Urinary bladder (tissue), 4 donors: Measurements from ENCODE around the gene VAC14. TPM values are rescaled to one million over a fixed set of nuclear protein-coding genes. Genes with fewer than 3 reads are reported as not detected.

Experiments
- DNase-seq: peaks from one replicate; pipeline ENCODE4 v3.0.0-alpha.2; 2015; ENCODE audit errors: extremely low spot score
- H3K27ac ChIP-seq: one replicate; pipeline ENCODE4 v1.5.1; 2013; ENCODE audit warnings: low read depth, mild to moderate bottlenecking, moderate library complexity
- H3K36me3 ChIP-seq: one replicate; pipeline ENCODE4 v1.6.1; 2013; ENCODE audit warnings: mild to moderate bottlenecking, moderate library complexity; ENCODE audit not compliant: insufficient read depth
- H3K4me1 ChIP-seq: one replicate; pipeline ENCODE4 v1.6.1; 2013; ENCODE audit warnings: mild to moderate bottlenecking, moderate library complexity; ENCODE audit not compliant: insufficient read depth
- H3K4me3 ChIP-seq: one replicate; pipeline ENCODE4 v1.5.1; 2013; ENCODE audit warnings: low read depth, low read length
- WGBS: extraction: QIAGEN DNeasy Blood & Tissue Kit; methylation state at CpG from one replicate; pipeline ENCODE4 v1.1.7; 2013; 5-methylcytosine and 5-hydroxymethylcytosine counted together
- polyA plus RNA-seq: library from polyadenylated mRNA; stranded (reverse); fragments of 200-250 nt; gene quantifications from one replicate; pipeline ENCODE4 v1.2.3, GENCODE V29; 2013
- total RNA-seq: library from RNA; depleted of rRNA; stranded (reverse); fragments of >200 nt; gene quantifications from one replicate; pipeline ENCODE4 v1.2.3, GENCODE V29; 2014
- donor health status: healthy with polysubstance abuse.
- donor health status: healthy.

Gene VAC14
- total and polyA plus RNA-seq, 2 donors: 9.6 to 31.4 TPM

DNA sequence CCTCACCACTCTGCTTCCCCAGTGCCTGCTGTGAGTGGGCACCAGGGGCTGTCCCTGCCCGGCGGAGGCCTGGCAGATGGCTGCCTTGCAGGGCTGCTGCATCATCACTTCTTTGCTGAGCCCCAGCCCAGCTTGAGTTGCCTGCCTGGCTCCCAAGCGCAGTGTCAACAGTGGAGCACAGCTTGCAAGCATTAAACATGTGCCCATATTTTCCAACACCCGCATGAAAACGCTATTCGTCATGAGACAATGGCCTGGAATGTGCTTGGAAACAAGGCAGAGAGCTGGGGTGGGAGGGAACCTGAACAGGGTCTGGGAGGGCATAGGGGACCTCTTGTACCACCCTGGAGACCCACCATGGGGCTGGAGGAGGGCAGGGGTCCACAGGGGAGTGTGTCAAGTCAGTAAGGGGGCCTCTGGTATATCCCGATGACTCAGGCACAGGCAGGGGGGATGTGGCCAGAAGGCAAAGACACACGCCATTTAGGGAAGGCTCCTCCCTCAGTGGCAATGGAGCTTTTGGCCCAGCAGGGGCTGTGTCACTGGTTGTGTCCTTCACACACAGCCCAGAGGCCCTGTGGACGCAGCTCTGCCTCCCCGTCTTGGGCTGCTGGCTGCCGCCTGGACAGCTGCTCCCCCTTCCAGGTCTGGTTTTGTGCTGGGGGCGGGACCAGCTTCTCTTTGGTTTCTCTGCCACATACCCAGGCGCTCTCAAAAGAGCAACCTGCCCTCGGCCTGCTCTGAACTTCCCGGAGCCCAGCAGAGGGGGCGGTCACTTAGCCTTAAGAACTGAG, 97.7 kb downstream of the VAC14 start:
- no peak overlapping the region for H3K4me3 ChIP-seq
- H3K4me1 ChIP-seq: no peaks in the 10 kb centered on the region
- H3K36me3 ChIP-seq: no peaks in the 10 kb centered on the region
- H3K27ac ChIP-seq: peak overlapping the region; percentile 0
- no peak for DNase-seq
- 45% methylated on average over 16 of the region's 16 CpGs for WGBS

DNA sequence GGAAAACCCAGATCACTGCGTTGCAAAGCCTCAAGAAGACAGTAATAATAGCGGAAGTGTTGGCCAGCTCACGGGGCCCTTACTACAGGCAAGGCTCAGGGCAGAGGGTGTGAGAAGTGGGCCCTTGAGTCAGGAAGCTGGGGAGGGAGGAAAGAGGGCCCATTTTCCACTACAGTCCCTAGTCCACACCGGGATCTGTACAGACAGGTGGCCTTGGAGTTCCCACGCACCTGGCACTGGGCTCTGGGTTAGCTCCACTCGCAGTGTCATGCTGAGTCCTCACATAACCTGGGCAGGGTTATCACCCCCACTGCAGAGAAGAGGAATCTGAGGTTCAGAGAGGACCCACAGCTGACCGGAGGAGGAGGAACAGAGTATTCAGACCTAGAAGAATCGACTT, 98.3 kb downstream of the VAC14 start:
- 79% methylated on average over 8 of the region's 8 CpGs for WGBS
- Histone ChIP-seq H3K4me1 (no peaks in the 10 kb centered on the region), H3K4me3 (no peak overlapping the region), H3K27ac (peak overlapping the region; percentile 28), H3K36me3 (no peaks in the 10 kb centered on the region)
- DNase-seq: no peak

DNA sequence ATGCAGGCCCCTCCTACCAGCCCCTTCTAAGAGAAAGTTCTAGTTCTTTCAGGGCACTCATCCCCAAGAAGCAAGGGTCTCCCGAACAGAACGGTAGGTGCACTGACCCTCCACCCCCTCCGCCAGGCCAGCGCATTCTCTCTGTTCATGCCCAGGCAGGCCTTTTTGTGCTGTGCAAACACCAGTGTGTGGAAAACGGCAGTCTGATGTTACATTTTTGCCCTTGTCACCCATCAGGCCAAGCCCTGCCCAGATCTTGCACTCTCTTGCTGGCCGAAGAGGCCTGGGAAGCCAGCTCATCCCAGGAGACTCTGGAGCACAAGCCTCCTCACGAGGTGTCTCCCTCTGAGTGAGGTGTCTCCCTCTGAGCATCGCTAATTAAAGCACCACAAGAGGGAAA, 99.0 kb downstream of the VAC14 start:
- WGBS: 82% methylated on average over 8 of the region's 8 CpGs
- no peak overlapping the region for H3K4me3 ChIP-seq
- H3K27ac ChIP-seq: no peak overlapping the region
- no peak for DNase-seq
- no peaks in the 10 kb centered on the region for H3K36me3 ChIP-seq
- H3K4me1 ChIP-seq: no peaks in the 10 kb centered on the region

DNA sequence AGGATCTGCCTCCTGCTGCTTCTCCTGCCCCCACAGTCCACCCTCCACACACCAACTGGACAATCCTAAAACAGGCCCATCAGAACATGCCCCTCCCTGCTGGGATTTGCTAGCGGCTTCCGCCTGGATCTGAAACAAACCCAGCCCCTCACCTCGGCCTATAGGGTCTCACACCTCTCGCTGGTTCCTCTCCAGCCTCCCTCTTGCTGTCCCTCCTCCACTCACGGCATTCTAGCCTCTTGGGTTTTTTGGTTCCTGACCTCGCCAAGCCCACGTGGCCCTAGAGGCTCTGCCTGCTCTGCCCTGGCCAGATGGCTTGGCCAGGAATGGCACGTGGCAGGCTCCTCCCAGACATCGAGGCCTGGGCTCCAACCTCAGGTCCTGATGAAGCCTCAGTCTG, 99.4 kb downstream of the VAC14 start:
- no peak for DNase-seq
- no peaks in the 10 kb centered on the region for H3K36me3 ChIP-seq
- peak overlapping the region; percentile 69 for H3K27ac ChIP-seq
- WGBS: 77% methylated on average over 9 of the region's 9 CpGs
- no peaks in the 10 kb centered on the region for H3K4me1 ChIP-seq
- H3K4me3 ChIP-seq: no peak overlapping the region

DNA sequence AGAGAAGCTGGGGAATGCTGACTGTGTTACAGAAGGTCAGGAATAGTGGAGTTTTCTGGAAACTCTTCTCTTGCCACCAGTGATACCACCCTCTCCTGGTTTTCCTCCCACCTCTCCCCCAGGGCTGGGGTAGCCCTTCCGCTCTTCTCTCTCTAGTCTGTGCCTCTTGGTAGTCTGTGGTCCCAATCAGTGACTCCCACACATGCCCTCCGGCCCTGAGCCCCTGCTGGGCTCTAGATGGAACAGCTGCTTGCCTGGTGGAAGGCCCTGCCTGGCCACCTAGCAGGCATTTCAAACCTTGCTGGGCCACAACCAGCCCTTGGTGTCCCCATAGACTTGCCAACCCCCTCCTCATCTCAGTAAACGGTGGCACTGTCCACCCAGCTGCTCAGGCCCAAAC, 99.9 kb downstream of the VAC14 start:
- Histone ChIP-seq H3K4me3 (no peak overlapping the region), H3K27ac (peak overlapping the region; percentile 69), H3K36me3 (no peaks in the 10 kb centered on the region), H3K4me1 (no peaks in the 10 kb centered on the region)
- 78% methylated on average over 3 of the region's 3 CpGs for WGBS
- DNase-seq: no peak

DNA sequence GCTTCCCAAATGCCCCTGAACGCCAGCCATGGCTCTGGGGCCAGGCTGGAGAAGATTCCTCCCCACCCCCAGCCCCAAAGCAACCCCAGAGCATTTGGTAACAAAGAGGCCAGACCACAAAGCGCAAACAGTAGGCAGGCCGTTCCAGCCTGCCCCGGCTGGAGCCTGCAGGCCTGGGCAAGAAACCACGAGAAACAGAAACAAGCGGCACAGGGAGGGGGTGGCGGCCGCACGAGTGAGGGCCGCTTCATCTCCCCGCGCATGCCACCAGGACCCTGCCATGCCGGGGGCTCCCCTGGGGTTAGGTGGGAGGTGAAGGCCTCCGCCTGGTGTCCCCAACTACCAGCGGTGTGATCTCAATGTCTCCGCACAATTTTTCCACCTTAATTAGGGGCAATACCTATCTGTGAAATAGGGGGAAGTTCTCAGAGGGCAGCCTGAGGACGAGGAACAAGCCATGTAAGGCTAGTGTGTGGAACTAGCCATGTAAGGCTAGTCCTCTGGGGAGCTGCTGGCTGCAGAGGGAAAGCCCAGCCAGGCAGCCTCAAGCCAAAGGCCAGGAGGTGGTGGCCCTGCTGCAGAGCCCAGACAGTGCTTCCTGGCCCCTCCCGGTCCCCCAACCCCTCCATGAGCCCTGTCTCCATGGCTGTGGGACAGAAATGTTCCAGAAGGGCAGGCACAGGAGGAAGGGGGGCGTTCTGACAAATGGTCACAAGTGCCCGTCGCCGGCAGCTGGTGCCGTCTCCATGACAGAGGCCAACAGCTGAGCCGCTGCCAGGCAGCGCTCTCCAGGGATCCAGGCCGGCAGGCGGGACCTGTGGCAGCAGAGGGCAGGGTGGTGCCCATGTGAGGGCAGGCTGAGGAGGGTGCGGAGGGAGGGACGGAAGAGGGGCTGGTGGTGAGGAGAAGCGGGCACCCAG, 100.6 kb downstream of the VAC14 start:
- no peaks in the 10 kb centered on the region for H3K4me1 ChIP-seq
- no peaks in the 10 kb centered on the region for H3K36me3 ChIP-seq
- no peak for DNase-seq
- WGBS: 77% methylated on average over 30 of the region's 30 CpGs
- H3K27ac ChIP-seq: peak overlapping the region; percentile 69
- H3K4me3 ChIP-seq: no peak overlapping the region

DNA sequence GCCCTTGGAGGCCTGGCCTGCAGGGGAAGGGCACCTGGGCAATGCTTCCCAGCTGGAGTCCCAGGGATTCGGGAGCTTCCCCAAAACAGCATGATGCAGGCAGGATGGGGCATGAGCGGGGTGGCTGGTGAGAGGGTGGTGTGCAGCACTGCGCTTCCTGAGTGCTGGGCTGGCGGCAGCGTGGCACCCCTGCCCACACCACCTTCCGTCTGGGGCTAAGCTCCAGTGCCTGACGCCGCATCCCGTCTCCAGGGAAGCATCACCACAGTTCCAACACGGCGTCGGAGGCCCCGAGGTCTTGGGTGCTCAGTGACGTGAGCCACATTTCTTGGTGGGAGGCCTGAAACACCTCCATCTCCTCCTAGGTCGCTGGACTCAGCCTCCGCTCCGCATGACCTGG, 101.3 kb downstream of the VAC14 start:
- DNase-seq: no peak
- WGBS: 86% methylated on average over 17 of the region's 17 CpGs
- Histone ChIP-seq H3K27ac (peak overlapping the region; percentile 40), H3K36me3 (no peaks in the 10 kb centered on the region), H3K4me3 (no peak overlapping the region), H3K4me1 (no peaks in the 10 kb centered on the region)

DNA sequence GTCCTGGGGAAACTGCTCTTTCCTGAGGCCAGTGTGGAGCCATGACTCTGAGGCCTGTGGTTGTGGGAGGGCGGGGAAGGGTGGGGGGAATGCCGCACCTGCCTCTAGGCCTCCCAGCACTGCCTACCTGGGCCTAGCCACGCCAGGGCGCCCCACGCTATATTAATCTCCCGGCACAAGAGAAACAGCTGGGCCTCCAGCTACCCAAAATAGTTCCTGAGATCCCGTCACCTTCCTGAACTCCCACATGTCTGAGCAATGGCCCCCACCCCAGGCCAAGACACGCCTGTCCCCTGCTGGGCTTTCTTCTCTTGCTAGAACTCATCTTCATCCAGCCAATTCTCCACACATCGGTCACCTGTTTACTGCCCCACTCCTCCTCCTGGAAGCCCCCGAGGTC, 102.1 kb downstream of the VAC14 start:
- DNase-seq: no peak
- Histone ChIP-seq H3K4me1 (no peaks in the 10 kb centered on the region), H3K27ac (no peak overlapping the region), H3K36me3 (no peaks in the 10 kb centered on the region), H3K4me3 (no peak overlapping the region)
- 90% methylated on average over 10 of the region's 10 CpGs for WGBS

DNA sequence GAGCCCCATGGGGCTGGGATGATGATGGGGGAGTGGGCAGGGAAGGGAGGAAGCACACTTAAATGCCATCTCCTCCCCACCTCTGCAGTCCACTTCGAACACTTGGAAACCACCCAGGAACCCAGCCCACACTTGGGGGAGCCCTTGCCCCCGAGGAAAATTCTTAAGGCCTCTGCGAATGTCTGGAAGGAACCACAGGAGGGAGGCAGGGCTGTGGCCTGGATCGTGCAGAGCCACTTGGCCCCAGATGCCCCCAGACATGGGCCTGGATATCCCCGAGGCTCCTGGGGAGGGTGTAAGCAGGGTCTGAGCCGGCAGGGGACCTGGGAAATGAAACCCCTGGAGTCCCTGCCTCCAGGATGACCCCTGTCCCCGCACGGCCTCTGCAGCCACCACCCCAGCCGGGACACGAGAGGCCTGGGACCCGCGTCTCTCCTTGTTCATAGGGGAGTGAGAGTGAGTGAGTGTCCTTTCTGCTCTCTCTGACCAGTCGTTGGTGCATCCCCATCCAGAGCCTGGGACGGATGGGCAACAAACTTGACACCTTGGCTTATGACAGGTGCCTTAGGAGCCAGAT, 103.3 kb downstream of the VAC14 start:
- H3K4me1 ChIP-seq: no peaks in the 10 kb centered on the region
- no peaks in the 10 kb centered on the region for H3K36me3 ChIP-seq
- 54% methylated on average over 14 of the region's 14 CpGs for WGBS
- no peak overlapping the region for H3K4me3 ChIP-seq
- no peak for DNase-seq
- peak overlapping the region; percentile 84 for H3K27ac ChIP-seq

DNA sequence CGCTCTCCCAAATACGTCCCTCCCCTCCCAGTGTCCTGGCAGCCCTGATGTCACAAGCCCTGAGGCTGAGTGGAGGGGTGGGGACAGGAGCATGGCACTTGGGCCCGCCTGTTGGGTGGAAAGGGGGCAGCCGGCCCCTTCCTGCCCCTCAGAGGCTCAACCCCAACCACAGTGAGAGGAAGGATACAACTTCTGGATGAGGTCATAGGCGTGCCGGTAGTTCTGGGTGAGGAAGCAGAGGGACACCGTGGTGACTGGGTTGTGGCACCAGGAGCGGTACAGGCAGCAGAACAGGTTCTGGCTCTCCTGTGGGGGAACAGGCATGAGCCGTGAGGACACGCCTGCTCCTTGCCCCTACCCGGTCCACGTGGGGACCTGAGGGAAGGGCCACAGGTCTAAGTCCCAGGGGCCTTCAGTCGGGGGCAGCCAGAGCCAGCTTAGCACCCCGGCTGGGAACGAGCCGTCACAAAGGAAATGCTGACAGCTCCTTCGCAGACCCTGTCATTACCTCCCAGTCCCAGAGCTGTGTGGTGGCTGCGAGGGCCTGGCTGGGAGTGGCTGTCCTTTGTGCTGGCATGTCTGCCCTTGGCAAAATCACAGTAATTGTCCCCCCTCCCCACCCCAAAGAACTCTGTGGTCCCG, 103.9 kb downstream of the VAC14 start:
- Histone ChIP-seq H3K27ac (peak overlapping the region; percentile 84), H3K4me1 (no peaks in the 10 kb centered on the region), H3K36me3 (no peaks in the 10 kb centered on the region), H3K4me3 (no peak overlapping the region)
- DNase-seq: no peak
- WGBS: 69% methylated on average over 19 of the region's 19 CpGs

DNA sequence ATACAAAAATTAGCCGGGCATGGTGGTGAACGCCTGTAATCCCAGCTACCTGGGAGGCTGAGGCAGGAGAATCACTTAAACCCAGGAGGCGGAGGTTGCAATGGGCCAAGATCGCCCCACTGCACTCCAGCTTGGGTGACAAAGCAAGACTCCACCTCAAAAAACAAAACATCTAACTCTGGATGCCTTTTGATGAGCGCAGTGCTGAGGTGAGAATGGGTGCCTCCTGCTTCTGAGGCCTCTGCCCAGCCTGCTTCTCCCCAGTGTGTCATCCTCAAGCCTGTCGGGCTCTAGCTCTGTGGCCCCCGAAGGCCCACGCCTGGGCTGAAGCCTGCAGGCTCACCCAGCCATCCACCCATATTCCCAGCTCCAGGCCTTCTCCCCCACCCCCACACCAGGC, 104.6 kb downstream of the VAC14 start:
- WGBS: 93% methylated on average over 8 of the region's 8 CpGs
- no peaks in the 10 kb centered on the region for H3K4me1 ChIP-seq
- no peak for DNase-seq
- H3K36me3 ChIP-seq: no peaks in the 10 kb centered on the region
- H3K27ac ChIP-seq: peak overlapping the region; percentile 61
- H3K4me3 ChIP-seq: no peak overlapping the region

DNA sequence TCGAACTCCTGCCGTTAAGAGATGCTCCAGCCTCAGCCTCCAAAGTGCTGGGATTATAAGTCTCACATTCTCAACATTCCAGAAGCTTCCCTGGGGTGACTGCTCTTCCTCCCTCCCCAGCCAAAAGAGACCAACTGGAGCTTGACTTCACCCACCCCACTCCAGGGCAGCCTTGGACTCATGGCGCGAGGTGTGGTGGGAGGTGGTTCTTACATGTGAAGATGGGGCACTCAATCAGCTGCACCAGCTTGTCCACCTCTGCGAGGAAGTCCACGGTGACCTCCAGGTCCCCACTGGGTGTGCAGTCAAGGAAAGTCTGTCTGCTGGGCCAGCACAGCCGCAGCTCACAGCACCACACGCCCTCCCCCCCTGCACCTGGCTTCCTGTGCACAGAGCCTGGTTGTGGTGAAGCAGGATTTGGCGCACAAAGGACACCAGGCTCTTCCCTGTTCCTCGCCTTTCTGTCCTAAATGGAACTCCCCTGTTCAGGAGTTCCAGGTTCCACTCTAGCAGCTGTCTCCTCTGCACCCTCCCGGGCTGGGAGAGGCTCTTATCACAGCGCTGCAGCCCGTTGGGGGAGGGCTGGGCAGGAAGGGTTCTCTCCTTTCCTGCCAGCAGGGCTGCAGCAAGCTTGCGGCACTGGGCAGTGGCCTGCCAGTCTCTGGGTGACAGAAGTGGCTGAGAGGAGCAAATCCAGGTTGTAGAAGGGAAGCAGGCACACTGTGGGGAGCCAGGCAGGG, 105.5 kb downstream of the VAC14 start:
- WGBS: 55% methylated on average over 14 of the region's 14 CpGs
- Histone ChIP-seq H3K36me3 (no peaks in the 10 kb centered on the region), H3K4me1 (no peaks in the 10 kb centered on the region), H3K27ac (no peak overlapping the region), H3K4me3 (no peak overlapping the region)
- DNase-seq: no peak

DNA sequence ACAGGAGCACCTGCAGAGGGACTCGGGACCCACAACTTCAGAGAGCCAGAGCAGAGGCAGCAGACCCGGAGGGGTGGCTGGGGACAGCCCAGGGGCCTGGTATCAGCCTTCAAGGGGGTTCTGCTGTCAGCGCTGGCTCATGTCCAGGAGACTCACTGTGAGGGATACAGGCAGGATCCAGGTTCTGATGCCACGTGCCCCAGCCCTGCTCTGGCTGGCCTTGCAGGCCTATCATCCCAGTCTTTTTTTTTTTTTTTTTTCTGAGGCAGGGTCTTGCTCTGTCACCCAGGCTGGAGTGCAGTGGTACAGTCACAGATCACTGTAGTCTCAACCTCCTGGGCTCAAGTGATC, 106.1 kb downstream of the VAC14 start:
- no peaks in the 10 kb centered on the region for H3K36me3 ChIP-seq
- no peak overlapping the region for H3K27ac ChIP-seq
- no peak overlapping the region for H3K4me3 ChIP-seq
- DNase-seq: no peak
- no peaks in the 10 kb centered on the region for H3K4me1 ChIP-seq
- 73% methylated on average over 4 of the region's 4 CpGs for WGBS
